GM12872 (cell line): ENCODE data around the gene GTF3A.
A peak's percentile ranks its signal among the peaks of the same experiment; 100 is the strongest.

ENCODE experiments used
- CTCF ChIP-seq: IDR thresholded peaks from 3 replicates; pipeline ENCODE4 v1.5.1; 2011; ENCODE audit warnings: low read depth, mild to moderate bottlenecking, low read length, moderate library complexity; ENCODE audit not compliant: insufficient read depth

GTF3A gene

GRCh38 chr13:27470075-27470820 is 45.8 kb downstream of the GTF3A start:
- no peak for TF ChIP-seq CTCF

DNA sequence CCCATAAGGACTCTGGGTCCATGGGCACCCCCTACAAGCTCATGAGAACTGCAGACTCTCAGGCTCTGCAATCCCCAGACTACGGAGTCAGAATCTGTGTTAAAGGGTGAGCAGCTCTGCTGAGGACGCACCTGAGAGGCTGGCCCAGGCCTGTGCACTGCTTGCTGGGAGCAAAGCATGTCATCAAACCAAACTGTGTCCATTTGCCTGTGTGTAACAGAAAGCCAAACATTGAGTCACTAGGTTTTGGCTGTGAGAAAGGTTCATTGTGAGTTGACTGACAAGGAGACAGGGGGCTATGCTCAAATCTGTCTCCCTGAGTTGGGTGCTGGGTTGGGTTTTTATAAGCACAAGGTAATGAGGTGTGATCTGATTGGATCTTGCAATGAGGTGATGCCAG is 48.0 kb downstream of the GTF3A start:
- TF ChIP-seq CTCF: no peak

- TF ChIP-seq CTCF: no peak
Observed at GRCh38 chr13:27472941-27473340, 48.5 kb downstream of the GTF3A start.

DNA sequence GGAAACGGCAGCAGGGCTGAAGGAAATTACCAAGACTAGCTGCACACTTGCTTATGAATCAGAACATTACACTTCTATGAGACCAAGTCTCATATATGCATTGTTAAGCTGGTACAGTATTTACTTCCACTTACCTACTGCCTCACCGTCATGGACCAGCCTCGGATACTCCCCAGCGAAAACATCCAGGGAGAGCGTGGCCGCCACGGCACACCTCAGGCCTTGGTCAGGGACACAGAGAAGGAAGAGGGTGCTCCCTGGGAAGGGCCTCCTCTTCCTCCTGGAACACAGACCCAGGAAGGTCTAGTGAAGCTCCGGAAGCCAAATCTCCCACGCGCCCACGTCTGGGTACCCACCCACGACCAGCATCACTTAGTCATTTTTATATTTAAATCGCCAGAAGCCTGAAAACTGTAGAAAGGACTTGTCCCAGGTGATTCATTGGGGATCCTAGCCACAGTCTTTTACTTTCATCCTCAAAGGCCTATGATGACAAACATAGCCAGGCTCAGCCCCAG is 50.4 kb downstream of the GTF3A start:
- TF ChIP-seq CTCF: no peak

- peak; percentile 28; the same call in 1 of the 3 replicates for TF ChIP-seq CTCF
Observed at GRCh38 chr13:27476943-27477703, 52.7 kb downstream of the GTF3A start.

GRCh38 chr13:27481766-27482165 is 57.3 kb downstream of the GTF3A start:
- TF ChIP-seq CTCF: peak; percentile 66

DNA sequence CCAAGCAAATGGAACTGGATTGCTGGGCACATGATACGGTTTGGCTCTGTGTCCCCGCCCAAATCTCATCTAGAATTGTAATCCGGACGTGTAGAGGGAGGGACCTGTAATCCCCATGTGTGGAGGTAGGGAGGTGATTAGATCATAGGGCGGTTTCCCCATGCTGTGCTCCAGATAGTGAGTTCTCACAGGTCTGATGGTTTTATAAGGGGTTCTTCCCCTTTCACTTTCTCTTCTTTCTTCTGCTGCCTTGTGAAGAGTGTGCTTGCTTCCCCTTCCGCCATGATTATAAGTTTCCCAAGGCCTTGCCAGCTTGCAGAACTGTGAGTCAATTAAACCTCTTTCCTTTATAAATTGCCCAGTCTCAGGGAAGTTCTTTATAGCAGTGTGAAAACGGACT is 58.6 kb downstream of the GTF3A start:
- TF ChIP-seq CTCF: no peak
